Skin epidermis (tissue), 12 donors: Measurements from ENCODE around the gene TPM2.
"Not testable (repeated sequence)": the region's sequence is repeated elsewhere in the genome, so short reads cannot be mapped to it uniquely, and the experiment has no call there.

Source experiments
- H3K27ac ChIP-seq, 21 experiments: fragments of 200-600 bp; sonication (generic) in 11 of 21; one replicate each; pipeline ENCODE4 v1.5.0; 2020; ENCODE audit warnings: mild to moderate bottlenecking in 3 of 21, inconsistent platforms in 2 of 21, moderate library complexity in 2 of 21
- H3K4me3 ChIP-seq, 7 experiments: fragments of 200-600 bp; sonication (generic) in 2 of 7; one replicate each; pipeline ENCODE4 v1.5.0; 2020; ENCODE audit warnings: inconsistent platforms in 2 of 7, mild to moderate bottlenecking in 2 of 7, moderate library complexity in 1 of 7

The TPM2 gene

GRCh38 chr9:35641478-35641877 lies 48.2 kb downstream of the TPM2 start:
- H3K27ac ChIP-seq = peak overlapping the region in 4 of 21 experiments; percentile 5 to 35 (median 25)
- H3K4me3 ChIP-seq = not testable (repeated sequence)

GRCh38 chr9:35640431-35640830 lies 49.3 kb downstream of the TPM2 start:
- not testable (repeated sequence) for H3K27ac ChIP-seq, H3K4me3 ChIP-seq

GRCh38 chr9:35639631-35640030 lies 50.1 kb downstream of the TPM2 start:
- Histone ChIP-seq H3K4me3 (no peak overlapping the region), H3K27ac (peak overlapping the region in 3 of 21 experiments; percentile 14 to 61 (median 17))

- peak overlapping the region in 3 of 21 experiments; percentile 14 to 61 (median 25) for H3K27ac ChIP-seq
- H3K4me3 ChIP-seq = not testable (repeated sequence)
These were observed 50.5 kb downstream of the TPM2 start for GRCh38 chr9:35639225-35639624.

GRCh38 chr9:35638751-35639150 lies 51.0 kb downstream of the TPM2 start:
- H3K4me3 ChIP-seq = not testable (repeated sequence)
- peak overlapping the region in 4 of 21 experiments; percentile 14 to 61 (median 34) for H3K27ac ChIP-seq

GRCh38 chr9:35637427-35637955 lies 52.2 kb downstream of the TPM2 start:
- H3K4me3 ChIP-seq = not testable (repeated sequence)
- H3K27ac ChIP-seq = peak overlapping the region in 5 of 21 experiments; percentile 50 to 60 (median 55)

GRCh38 chr9:35636877-35637246 lies 52.9 kb downstream of the TPM2 start:
- H3K27ac ChIP-seq = peak overlapping the region in 8 of 21 experiments; percentile 1 to 60 (median 52)
- H3K4me3 ChIP-seq = not testable (repeated sequence)

- peak overlapping the region in 10 of 21 experiments; percentile 7 to 73 (median 52) for H3K27ac ChIP-seq
- H3K4me3 ChIP-seq = no peak overlapping the region
These were observed 53.4 kb downstream of the TPM2 start for GRCh38 chr9:35636135-35636876.

GRCh38 chr9:35635730-35636129 lies 54.0 kb downstream of the TPM2 start:
- peak overlapping the region in 8 of 21 experiments; percentile 7 to 73 (median 38) for H3K27ac ChIP-seq

More at GRCh38 chr9:35635730-35636129, 54.0 kb downstream of the TPM2 start:
- no peak overlapping the region for H3K4me3 ChIP-seq
